ENCODE results near the gene YBX1.
"Not testable (repeated sequence)": the region's sequence is repeated elsewhere in the genome, so short reads cannot be mapped to it uniquely, and the experiment has no call there.

The YBX1 gene

DNA sequence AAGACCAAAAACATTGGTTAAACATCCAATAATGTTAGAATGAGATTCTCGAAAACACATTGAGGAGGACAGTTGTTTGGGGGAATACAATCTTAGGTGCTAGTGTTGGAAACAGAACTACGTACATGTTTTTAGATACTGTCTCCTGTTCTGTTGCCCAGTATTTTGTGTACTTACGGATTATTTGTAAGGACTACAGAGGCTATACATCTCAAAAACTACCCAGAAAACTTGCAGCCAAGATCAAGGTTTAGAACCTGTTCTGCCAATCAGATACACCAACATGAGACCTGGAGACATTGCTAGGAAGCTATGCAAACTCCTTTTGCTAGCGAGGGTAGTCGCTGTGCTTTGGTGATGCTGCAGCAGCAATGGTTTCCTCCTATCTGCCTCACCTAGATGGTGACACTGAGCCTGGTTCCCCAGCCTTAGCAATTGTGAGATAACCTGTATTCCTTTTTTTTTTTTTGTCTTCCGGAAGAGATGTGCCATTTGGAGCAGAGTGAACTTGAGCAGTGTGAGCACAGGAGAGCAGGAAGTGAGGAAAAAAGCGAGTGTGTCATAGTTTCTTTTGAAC, 21.8 kb downstream of the YBX1 start:
- Histone ChIP-seq H3K4me3 (IDR thresholded peaks at IDR 0.05; ENCODE audit: insufficient read depth, low read depth, low read length) (no peak overlapping the region), H3K9ac (no peak overlapping the region), H3K27me3 (ENCODE audit: insufficient read depth, low read depth) (no peaks in the 10 kb centered on the region), H4K20me1 (ENCODE audit: insufficient read depth) (no peaks in the 10 kb centered on the region), H3K27ac (no peak overlapping the region), H2AFZ (ENCODE audit: low read depth) (no peak overlapping the region), H3K36me3 (ENCODE audit: insufficient read depth) (peaks cover 33% of the 10 kb centered on the region; the same call in 1 of the 2 replicates), H3K79me2 (ENCODE audit: insufficient read depth, low read depth) (peaks cover 18% of the 10 kb centered on the region; the same call in 1 of the 2 replicates), H3K4me2 (no peak overlapping the region), H3K4me1 (ENCODE audit: low read depth, poor library complexity, severe bottlenecking) (no peaks in the 10 kb centered on the region)
- TF ChIP-seq, protein P1, sequence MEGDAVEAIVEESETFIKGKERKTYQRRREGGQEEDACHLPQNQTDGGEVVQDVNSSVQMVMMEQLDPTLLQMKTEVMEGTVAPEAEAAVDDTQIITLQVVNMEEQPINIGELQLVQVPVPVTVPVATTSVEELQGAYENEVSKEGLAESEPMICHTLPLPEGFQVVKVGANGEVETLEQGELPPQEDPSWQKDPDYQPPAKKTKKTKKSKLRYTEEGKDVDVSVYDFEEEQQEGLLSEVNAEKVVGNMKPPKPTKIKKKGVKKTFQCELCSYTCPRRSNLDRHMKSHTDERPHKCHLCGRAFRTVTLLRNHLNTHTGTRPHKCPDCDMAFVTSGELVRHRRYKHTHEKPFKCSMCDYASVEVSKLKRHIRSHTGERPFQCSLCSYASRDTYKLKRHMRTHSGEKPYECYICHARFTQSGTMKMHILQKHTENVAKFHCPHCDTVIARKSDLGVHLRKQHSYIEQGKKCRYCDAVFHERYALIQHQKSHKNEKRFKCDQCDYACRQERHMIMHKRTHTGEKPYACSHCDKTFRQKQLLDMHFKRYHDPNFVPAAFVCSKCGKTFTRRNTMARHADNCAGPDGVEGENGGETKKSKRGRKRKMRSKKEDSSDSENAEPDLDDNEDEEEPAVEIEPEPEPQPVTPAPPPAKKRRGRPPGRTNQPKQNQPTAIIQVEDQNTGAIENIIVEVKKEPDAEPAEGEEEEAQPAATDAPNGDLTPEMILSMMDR (conservative IDR thresholded peaks at IDR 0.05; ENCODE audit: low read depth, low read length), result no peak

DNA sequence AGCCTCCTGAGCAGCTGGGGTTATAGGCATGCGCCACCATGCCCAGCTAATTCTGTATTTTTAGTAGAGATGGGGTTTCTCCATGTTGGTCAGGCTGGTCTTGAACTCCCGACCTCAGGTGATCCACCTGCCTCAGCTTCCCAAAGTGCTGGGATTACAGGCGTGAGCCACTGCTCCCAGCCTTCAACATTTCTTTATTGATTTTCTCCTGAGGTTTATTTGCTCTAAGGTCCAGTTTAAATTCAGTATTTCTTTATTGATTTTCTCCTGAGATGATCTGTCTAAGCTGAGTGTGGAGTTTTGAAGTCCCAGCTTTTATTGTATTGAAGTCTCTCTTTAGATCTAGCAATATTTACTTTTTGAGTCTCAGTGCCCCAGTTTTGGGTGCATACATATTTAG, 30.6 kb downstream of the YBX1 start:
- H3K27ac ChIP-seq; H3K36me3 ChIP-seq (ENCODE audit: insufficient read depth); H3K4me3 ChIP-seq (IDR thresholded peaks at IDR 0.05; ENCODE audit: insufficient read depth, low read depth, low read length); H3K4me1 ChIP-seq (ENCODE audit: low read depth, poor library complexity, severe bottlenecking); H2AFZ ChIP-seq (ENCODE audit: low read depth); H3K9ac ChIP-seq; H3K27me3 ChIP-seq (ENCODE audit: insufficient read depth, low read depth); H3K79me2 ChIP-seq (ENCODE audit: insufficient read depth, low read depth); H4K20me1 ChIP-seq (ENCODE audit: insufficient read depth); H3K4me2 ChIP-seq: not testable (repeated sequence)

DNA sequence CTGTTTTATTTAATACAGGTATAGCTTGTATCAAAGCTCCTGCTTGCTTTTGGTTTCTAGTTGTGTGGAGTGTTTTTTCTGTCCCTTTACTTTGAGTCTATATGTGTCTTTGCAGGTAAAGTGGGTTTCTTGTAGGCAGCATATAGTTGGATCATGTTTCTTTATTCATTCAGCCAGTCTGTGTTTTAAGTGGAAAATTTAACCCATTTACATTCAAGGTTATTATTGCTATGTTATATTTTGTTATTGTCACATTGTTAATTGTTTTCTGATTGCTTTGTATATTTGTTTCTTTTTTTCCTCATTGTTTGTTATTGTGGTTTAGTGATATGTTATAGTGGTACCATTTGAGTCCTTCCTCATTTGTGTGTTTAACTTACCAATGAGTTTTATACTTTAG, 31.1 kb downstream of the YBX1 start:
- H3K36me3 ChIP-seq (ENCODE audit: insufficient read depth), result no peaks in the 10 kb centered on the region; the same call in 1 of the 2 replicates
- H3K4me1 ChIP-seq (ENCODE audit: low read depth, poor library complexity, severe bottlenecking), result no peaks in the 10 kb centered on the region
- no peaks in the 10 kb centered on the region for H3K27me3 ChIP-seq (ENCODE audit: insufficient read depth, low read depth)
- no peak overlapping the region for H3K9ac ChIP-seq
- peaks cover 8% of the 10 kb centered on the region; the same call in 1 of the 2 replicates for H3K79me2 ChIP-seq (ENCODE audit: insufficient read depth, low read depth)
- no peak overlapping the region for H3K27ac ChIP-seq
- TF ChIP-seq, protein P1 (conservative IDR thresholded peaks at IDR 0.05; ENCODE audit: low read depth, low read length), result no peak
- no peak overlapping the region for H2AFZ ChIP-seq (ENCODE audit: low read depth)
- no peak overlapping the region for H3K4me3 ChIP-seq (IDR thresholded peaks at IDR 0.05; ENCODE audit: insufficient read depth, low read depth, low read length)
- H3K4me2 ChIP-seq, result no peak overlapping the region
- no peaks in the 10 kb centered on the region for H4K20me1 ChIP-seq (ENCODE audit: insufficient read depth)

DNA sequence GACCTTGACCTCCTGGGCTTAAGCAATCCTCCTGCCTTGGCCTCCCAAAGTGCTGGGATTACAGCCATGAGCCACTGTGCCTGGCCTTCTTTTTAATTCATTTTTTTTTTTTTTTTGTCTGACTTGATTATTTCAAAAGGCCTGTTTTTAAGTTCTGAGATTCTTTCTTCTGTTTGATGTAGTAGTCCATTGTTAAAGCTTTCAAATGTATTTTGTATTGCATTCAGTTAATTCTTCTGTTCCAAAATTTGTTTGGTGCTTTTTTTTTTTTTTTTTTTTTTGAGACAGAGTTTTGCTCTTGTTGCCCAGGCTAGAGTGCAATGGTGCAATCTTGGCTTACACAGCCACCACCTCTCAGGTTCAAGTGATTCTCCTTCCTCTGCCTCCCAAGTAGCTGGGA, 32.2 kb downstream of the YBX1 start:
- H3K4me3 ChIP-seq (IDR thresholded peaks at IDR 0.05; ENCODE audit: insufficient read depth, low read depth, low read length); H3K79me2 ChIP-seq (ENCODE audit: insufficient read depth, low read depth); H2AFZ ChIP-seq (ENCODE audit: low read depth); H3K4me2 ChIP-seq; H4K20me1 ChIP-seq (ENCODE audit: insufficient read depth); H3K4me1 ChIP-seq (ENCODE audit: low read depth, poor library complexity, severe bottlenecking); H3K9ac ChIP-seq; H3K27ac ChIP-seq; H3K27me3 ChIP-seq (ENCODE audit: insufficient read depth, low read depth); H3K36me3 ChIP-seq (ENCODE audit: insufficient read depth): not testable (repeated sequence)

DNA sequence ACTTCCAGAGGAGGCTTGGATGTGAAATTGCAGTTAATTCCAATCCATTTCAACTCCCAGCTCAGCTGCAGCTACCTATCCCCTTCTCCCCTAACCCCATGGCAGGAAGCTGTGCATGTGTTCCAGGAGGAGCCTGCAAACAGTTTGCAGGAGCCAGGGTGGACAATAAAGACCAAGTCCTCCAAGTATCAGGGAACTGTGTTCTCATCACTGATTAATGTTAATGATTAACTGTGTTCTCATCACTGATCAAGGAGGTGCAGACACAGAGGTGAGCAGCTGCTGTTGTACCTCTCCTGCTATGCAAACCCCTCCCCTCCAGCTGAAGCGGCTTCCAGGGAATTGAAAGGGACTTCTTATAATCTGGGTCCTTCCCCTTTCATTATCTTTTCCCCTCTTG, 38.6 kb downstream of the YBX1 start:
- Histone ChIP-seq H3K4me2 (no peak overlapping the region), H3K36me3 (ENCODE audit: insufficient read depth) (no peaks in the 10 kb centered on the region), H3K9ac (no peak overlapping the region), H3K27ac (no peak overlapping the region), H2AFZ (ENCODE audit: low read depth) (no peak overlapping the region), H3K27me3 (ENCODE audit: insufficient read depth, low read depth) (no peaks in the 10 kb centered on the region), H3K4me3 (IDR thresholded peaks at IDR 0.05; ENCODE audit: insufficient read depth, low read depth, low read length) (no peak overlapping the region), H3K4me1 (ENCODE audit: low read depth, poor library complexity, severe bottlenecking) (no peaks in the 10 kb centered on the region), H4K20me1 (ENCODE audit: insufficient read depth) (no peaks in the 10 kb centered on the region), H3K79me2 (ENCODE audit: insufficient read depth, low read depth) (no peaks in the 10 kb centered on the region)
- TF ChIP-seq, protein P1 (conservative IDR thresholded peaks at IDR 0.05; ENCODE audit: low read depth, low read length), result no peak

All from KMS-11 (cell line).